ENCODE results near the gene C1orf105. TPM values are rescaled to one million over a fixed set of nuclear protein-coding genes. Genes with fewer than 3 reads are reported as not detected.

Gene C1orf105
- total and polyA plus RNA-seq, 2 donors from 2014 or later, result not detected

- FAIRE-seq, result no peak
- H3K27me3 ChIP-seq (ENCODE audit: control insufficient read depth, insufficient read depth, low read length), result no peaks in the 10 kb centered on the region
- H3K27ac ChIP-seq (ENCODE audit: low read depth in 2 of 2, low read length in 2 of 2), result no peak overlapping the region
These were observed 76.2 kb downstream of the C1orf105 start for GRCh38 chr1:172496678-172497077.

GRCh38 chr1:172497230-172497629, 76.7 kb downstream of the C1orf105 start:
- H3K4me1 ChIP-seq (ENCODE audit: control insufficient read depth in 2 of 3, insufficient read depth in 2 of 3, low read depth in 1 of 3, low read length in 3 of 3), result no peaks in the 10 kb centered on the region
- peak in 4 of 5 donors; percentile 75 to 88 (median 81) for DNase-seq
- no peak for FAIRE-seq
- intact Hi-C loops (cut with DNase I), result no loop called here
- no peaks in the 10 kb centered on the region for H3K36me3 ChIP-seq (ENCODE audit: control insufficient read depth in 2 of 3, insufficient read depth in 3 of 3, low read length in 3 of 3)
- no peaks in the 10 kb centered on the region for H3K27me3 ChIP-seq (ENCODE audit: control insufficient read depth, insufficient read depth, low read length)
- H3K9me3 ChIP-seq (ENCODE audit: control insufficient read depth in 2 of 3, insufficient read depth in 1 of 3, low read length in 3 of 3), result no peaks in the 10 kb centered on the region
- no peak for TF ChIP-seq CTCF (IDR thresholded peaks at IDR 0.05; ENCODE audit: borderline replicate concordance, extremely low read depth, insufficient read depth)
- H3K9ac ChIP-seq (ENCODE audit: low read length in 3 of 3), result no peak overlapping the region
- H3K27ac ChIP-seq (ENCODE audit: low read depth in 2 of 2, low read length in 2 of 2), result no peak overlapping the region
- H3K4me3 ChIP-seq (ENCODE audit: low read length in 3 of 3), result no peak overlapping the region

More at GRCh38 chr1:172496678-172497077, 76.2 kb downstream of the C1orf105 start:
- Histone ChIP-seq H3K9me3 (ENCODE audit: control insufficient read depth in 2 of 3, insufficient read depth in 1 of 3, low read length in 3 of 3) (no peaks in the 10 kb centered on the region), H3K9ac (ENCODE audit: low read length in 3 of 3) (no peak overlapping the region), H3K4me1 (ENCODE audit: control insufficient read depth in 2 of 3, insufficient read depth in 2 of 3, low read depth in 1 of 3, low read length in 3 of 3) (no peaks in the 10 kb centered on the region), H3K36me3 (ENCODE audit: control insufficient read depth in 2 of 3, insufficient read depth in 3 of 3, low read length in 3 of 3) (no peaks in the 10 kb centered on the region), H3K4me3 (ENCODE audit: low read length in 3 of 3) (no peak overlapping the region)
- no peak for DNase-seq
- TF ChIP-seq CTCF (IDR thresholded peaks at IDR 0.05; ENCODE audit: borderline replicate concordance, extremely low read depth, insufficient read depth), result no peak
- intact Hi-C loops (cut with DNase I), result no loop called here

- DNase-seq, result peak in 1 of 5 donors; percentile 17
- no peaks in the 10 kb centered on the region for H3K4me1 ChIP-seq (ENCODE audit: control insufficient read depth in 2 of 3, insufficient read depth in 2 of 3, low read depth in 1 of 3, low read length in 3 of 3)
- H3K4me3 ChIP-seq (ENCODE audit: low read length in 3 of 3), result no peak overlapping the region
- TF ChIP-seq CTCF (IDR thresholded peaks at IDR 0.05; ENCODE audit: borderline replicate concordance, extremely low read depth, insufficient read depth), result no peak
- H3K36me3 ChIP-seq (ENCODE audit: control insufficient read depth in 2 of 3, insufficient read depth in 3 of 3, low read length in 3 of 3), result no peaks in the 10 kb centered on the region
- H3K27me3 ChIP-seq (ENCODE audit: control insufficient read depth, insufficient read depth, low read length), result no peaks in the 10 kb centered on the region
- intact Hi-C loops (cut with DNase I), result no loop called here
- no peak for FAIRE-seq
- H3K27ac ChIP-seq (ENCODE audit: low read depth in 2 of 2, low read length in 2 of 2), result no peak overlapping the region
- H3K9me3 ChIP-seq (ENCODE audit: control insufficient read depth in 2 of 3, insufficient read depth in 1 of 3, low read length in 3 of 3), result no peaks in the 10 kb centered on the region
- H3K9ac ChIP-seq (ENCODE audit: low read length in 3 of 3), result no peak overlapping the region
These were observed 78.4 kb downstream of the C1orf105 start for GRCh38 chr1:172498857-172499256.

GRCh38 chr1:172499636-172500141, 79.2 kb downstream of the C1orf105 start:
- FAIRE-seq (no peak), DNase-seq (peak in 1 of 5 donors; percentile 37)
- H3K27ac ChIP-seq (ENCODE audit: low read depth in 2 of 2, low read length in 2 of 2), result no peak overlapping the region
- intact Hi-C loops (cut with DNase I), result no loop called here
- no peaks in the 10 kb centered on the region for H3K4me1 ChIP-seq (ENCODE audit: control insufficient read depth in 2 of 3, insufficient read depth in 2 of 3, low read depth in 1 of 3, low read length in 3 of 3)
- no peaks in the 10 kb centered on the region for H3K9me3 ChIP-seq (ENCODE audit: control insufficient read depth in 2 of 3, insufficient read depth in 1 of 3, low read length in 3 of 3)
- TF ChIP-seq CTCF (IDR thresholded peaks at IDR 0.05; ENCODE audit: borderline replicate concordance, extremely low read depth, insufficient read depth), result no peak
- H3K4me3 ChIP-seq (ENCODE audit: low read length in 3 of 3), result no peak overlapping the region
- no peaks in the 10 kb centered on the region for H3K36me3 ChIP-seq (ENCODE audit: control insufficient read depth in 2 of 3, insufficient read depth in 3 of 3, low read length in 3 of 3)
- H3K9ac ChIP-seq (ENCODE audit: low read length in 3 of 3), result no peak overlapping the region
- H3K27me3 ChIP-seq (ENCODE audit: control insufficient read depth, insufficient read depth, low read length), result no peaks in the 10 kb centered on the region
